HG03103 (cell line): ENCODE measurements around the gene FCRL6.

ENCODE experiments used
- ATAC-seq: cut with Tn5 transposase; IDR thresholded peaks from one replicate; pipeline ENCODE4 v1.9.1; 2021; ENCODE audit warnings: low read depth; ENCODE audit not compliant: unreplicated experiment

FCRL6 gene

GRCh38 chr1:159859767-159860322 is 57.7 kb downstream of the FCRL6 start:
- no peak for ATAC-seq

- ATAC-seq: no peak
These were observed 58.3 kb downstream of the FCRL6 start for GRCh38 chr1:159860456-159860855.

GRCh38 chr1:159861218-159861617 is 59.1 kb downstream of the FCRL6 start:
- ATAC-seq: no peak

- no peak for ATAC-seq
These were observed 59.9 kb downstream of the FCRL6 start for GRCh38 chr1:159862031-159862430.

- no peak for ATAC-seq
These were observed 60.4 kb downstream of the FCRL6 start, which contains the start of gene VSIG8 for GRCh38 chr1:159862557-159862956. Gene VSIG8 (minus strand): TSS chr1:159862657. CDS start chr1:159862521, 136 bp downstream.

GRCh38 chr1:159864262-159864661 is 62.1 kb downstream of the FCRL6 start:
- no peak for ATAC-seq
